ENCODE data around the gene DTD1. TPM values are rescaled to one million over a fixed set of nuclear protein-coding genes. Genes with fewer than 3 reads are reported as not detected.

DTD1 gene
- total RNA-seq, 2 experiments from 2014 or later: 18.7 to 22.4 TPM

DNA sequence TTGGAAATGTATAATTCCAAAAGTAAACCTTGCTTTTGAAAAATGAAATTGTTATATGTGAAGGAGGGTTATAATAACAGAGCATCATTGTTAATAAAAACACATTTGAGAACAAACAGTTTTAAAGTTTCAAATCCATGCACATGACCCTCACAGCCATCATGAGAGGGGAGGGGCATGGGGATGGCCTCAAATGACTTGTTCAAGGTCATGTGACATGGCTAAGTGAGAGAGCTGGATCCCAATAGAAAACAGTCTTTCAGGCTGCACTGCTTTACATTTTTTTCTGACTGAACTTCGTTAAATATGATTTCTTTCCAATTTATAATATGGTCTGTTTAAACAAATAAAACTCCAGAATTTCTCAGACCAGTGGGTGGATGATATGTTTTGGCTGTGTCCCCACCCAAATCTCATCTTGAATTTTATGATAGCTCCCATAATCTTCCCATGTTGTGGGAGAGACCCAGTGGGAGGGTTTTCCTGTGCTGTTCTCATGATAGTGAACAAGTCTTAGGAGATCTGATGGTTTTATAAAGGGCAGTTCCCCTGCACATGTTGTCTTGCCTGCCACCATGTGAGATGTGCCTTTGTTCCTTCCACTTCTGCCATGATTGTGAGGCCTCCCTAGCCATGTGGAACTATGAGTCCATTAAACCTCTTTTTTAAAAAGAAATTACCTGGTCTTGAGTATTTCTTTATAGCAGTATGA, 66.0 kb downstream of the DTD1 start:
- H3K9me3 Mint-ChIP-seq: no peaks in the 10 kb centered on the region
- ATAC-seq (ENCODE audit: low read depth) (no peak), DNase-seq (no peak)
- no peaks in the 10 kb centered on the region for H3K36me3 Mint-ChIP-seq
- H3K4me1 Mint-ChIP-seq: peaks cover 3% of the 10 kb centered on the region
- no peak overlapping the region for H3K4me3 Mint-ChIP-seq
- no peaks in the 10 kb centered on the region for H3K27me3 Mint-ChIP-seq
- H3K27ac Mint-ChIP-seq: no peak overlapping the region
- POLR2A ChIA-PET: no interaction called here

GRCh38 chr20:18654448-18654773, 66.6 kb downstream of the DTD1 start:
- Mint-ChIP-seq H3K36me3 (no peaks in the 10 kb centered on the region), H3K27me3 (no peaks in the 10 kb centered on the region), H3K4me3 (no peak overlapping the region), H3K27ac (no peak overlapping the region), H3K4me1 (peaks cover 3% of the 10 kb centered on the region), H3K9me3 (no peaks in the 10 kb centered on the region)
- ATAC-seq (ENCODE audit: low read depth) (no peak), DNase-seq (no peak)
- POLR2A ChIA-PET: no interaction called here

GRCh38 chr20:18657575-18657974, 69.7 kb downstream of the DTD1 start:
- Mint-ChIP-seq H3K27me3 (no peaks in the 10 kb centered on the region), H3K9me3 (no peaks in the 10 kb centered on the region), H3K4me3 (no peak overlapping the region), H3K36me3 (no peaks in the 10 kb centered on the region), H3K27ac (no peak overlapping the region), H3K4me1 (peaks cover 3% of the 10 kb centered on the region)
- no peak for DNase-seq
- ATAC-seq (ENCODE audit: low read depth): no peak
- POLR2A ChIA-PET: no interaction called here

DNA sequence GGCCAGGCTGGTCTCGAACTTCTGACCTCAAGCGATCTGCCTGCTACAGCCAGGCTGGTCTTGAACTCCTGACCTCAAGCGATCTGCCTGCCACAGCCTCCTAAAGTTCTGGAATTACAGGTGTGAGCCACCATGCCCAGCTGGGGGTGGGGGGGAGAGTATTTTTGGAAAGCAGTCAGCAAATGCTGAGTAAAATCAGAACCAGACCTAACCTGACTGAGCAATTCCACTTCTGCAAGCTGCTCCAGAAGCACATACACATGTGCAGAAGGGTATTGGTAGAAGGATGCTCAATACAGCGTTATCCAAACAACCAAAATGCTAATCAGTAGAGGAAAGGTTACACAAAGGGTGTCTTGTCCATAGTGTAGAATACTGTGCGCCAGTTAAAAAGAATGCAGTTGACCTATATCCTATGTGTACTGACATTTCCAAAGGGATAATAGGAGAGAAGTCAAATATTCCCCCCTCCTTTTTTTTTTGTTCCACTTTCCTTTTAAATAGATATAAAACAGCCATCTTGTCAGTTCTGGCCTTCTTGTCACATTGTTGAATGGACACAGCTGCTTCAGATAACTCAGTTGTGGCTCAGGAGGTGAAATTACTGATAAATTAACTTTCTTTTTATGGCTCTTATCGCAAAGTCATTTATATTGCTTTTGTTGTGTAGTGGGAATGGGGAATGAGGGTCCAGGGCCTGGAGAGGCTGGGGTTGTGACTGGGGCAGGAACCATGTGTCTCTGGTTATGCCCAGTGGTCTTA, 74.6 kb downstream of the DTD1 start:
- Mint-ChIP-seq H3K4me1 (peaks cover 3% of the 10 kb centered on the region), H3K27me3 (no peaks in the 10 kb centered on the region), H3K9me3 (no peaks in the 10 kb centered on the region), H3K27ac (no peak overlapping the region), H3K4me3 (no peak overlapping the region), H3K36me3 (no peaks in the 10 kb centered on the region)
- POLR2A ChIA-PET: no interaction called here
- DNase-seq (no peak), ATAC-seq (ENCODE audit: low read depth) (no peak)

- Mint-ChIP-seq H3K27ac (no peak overlapping the region), H3K9me3 (no peaks in the 10 kb centered on the region), H3K27me3 (no peaks in the 10 kb centered on the region), H3K4me1 (peaks cover 3% of the 10 kb centered on the region), H3K36me3 (no peaks in the 10 kb centered on the region), H3K4me3 (no peak overlapping the region)
- no peak for DNase-seq
- POLR2A ChIA-PET: no interaction called here
- ATAC-seq (ENCODE audit: low read depth): no peak
These were observed 76.1 kb downstream of the DTD1 start for GRCh38 chr20:18663932-18664331.

DNA sequence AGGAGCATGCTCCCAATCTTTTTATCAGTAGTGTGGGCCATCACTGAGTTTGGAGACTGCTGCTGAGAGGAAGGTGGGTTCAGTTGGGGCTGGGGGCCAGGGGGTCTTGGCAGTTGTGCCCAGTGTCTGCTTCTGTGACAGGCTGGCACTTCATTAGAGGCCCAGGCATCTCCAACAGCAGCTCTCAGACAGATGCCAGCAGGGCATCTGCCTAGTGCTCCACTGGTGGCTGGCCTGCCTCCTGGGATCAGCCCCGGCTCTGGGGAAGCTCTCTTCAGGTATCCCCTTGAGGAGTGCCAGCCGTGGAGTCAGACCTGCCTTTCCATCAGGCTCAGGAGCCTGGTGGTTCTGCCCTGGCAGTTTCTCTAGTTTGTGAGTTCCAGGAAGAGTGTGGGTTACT, 77.3 kb downstream of the DTD1 start:
- ATAC-seq (ENCODE audit: low read depth): no peak
- DNase-seq: no peak
- Mint-ChIP-seq H3K4me3 (no peak overlapping the region), H3K27ac (no peak overlapping the region), H3K27me3 (no peaks in the 10 kb centered on the region), H3K4me1 (peaks cover 3% of the 10 kb centered on the region), H3K36me3 (no peaks in the 10 kb centered on the region), H3K9me3 (no peaks in the 10 kb centered on the region)
- POLR2A ChIA-PET: no interaction called here

DNA sequence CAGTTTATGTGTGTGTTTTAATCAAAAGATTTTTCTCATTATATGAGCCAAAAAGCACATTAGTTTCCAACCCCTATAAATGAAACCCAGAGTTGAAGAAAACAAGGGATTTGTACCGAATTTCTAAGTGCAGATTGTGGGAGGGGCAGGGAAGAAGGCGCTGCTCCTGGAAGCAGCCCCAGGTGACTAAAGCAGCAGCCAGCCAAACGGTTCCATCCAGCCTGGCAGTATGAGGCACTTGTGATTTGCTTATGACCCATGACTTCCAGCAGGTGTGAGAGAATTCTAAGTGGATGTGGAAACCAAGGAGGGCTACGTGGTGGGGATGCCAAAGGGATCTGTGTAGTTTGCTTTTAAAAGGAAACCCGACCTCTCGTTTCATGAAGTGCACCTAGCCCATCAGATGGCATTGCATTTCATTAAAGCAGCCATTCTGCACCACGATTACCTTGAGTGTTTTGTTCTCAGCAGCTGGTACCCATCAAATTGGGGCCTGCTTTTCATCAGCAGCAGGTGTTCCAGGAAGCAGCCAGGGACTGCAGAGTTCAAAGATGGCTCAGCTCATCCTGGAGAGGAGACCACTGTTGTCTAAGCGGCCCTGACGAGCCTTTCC, 79.1 kb downstream of the DTD1 start:
- H3K36me3 Mint-ChIP-seq: no peaks in the 10 kb centered on the region
- H3K4me1 Mint-ChIP-seq: no peaks in the 10 kb centered on the region
- no peaks in the 10 kb centered on the region for H3K27me3 Mint-ChIP-seq
- H3K9me3 Mint-ChIP-seq: no peaks in the 10 kb centered on the region
- POLR2A ChIA-PET: interaction anchor here (0.6 kb wide), 1 partner anchor 101 kb away, joined by 3 read pairs; no protein-coding TSS in a partner anchor
- ATAC-seq (ENCODE audit: low read depth) (no peak), DNase-seq (no peak)
- no peak overlapping the region for H3K4me3 Mint-ChIP-seq
- no peak overlapping the region for H3K27ac Mint-ChIP-seq

GRCh38 chr20:18669241-18670019, 81.6 kb downstream of the DTD1 start:
- no peaks in the 10 kb centered on the region for H3K4me1 Mint-ChIP-seq
- no peaks in the 10 kb centered on the region for H3K36me3 Mint-ChIP-seq
- H3K4me3 Mint-ChIP-seq: no peak overlapping the region
- no peaks in the 10 kb centered on the region for H3K9me3 Mint-ChIP-seq
- H3K27ac Mint-ChIP-seq: no peak overlapping the region
- POLR2A ChIA-PET: no interaction called here
- ATAC-seq (ENCODE audit: low read depth) (no peak), DNase-seq (no peak)
- H3K27me3 Mint-ChIP-seq: no peaks in the 10 kb centered on the region

- no peaks in the 10 kb centered on the region for H3K4me1 Mint-ChIP-seq
- POLR2A ChIA-PET: no interaction called here
These were observed 83.4 kb downstream of the DTD1 start for GRCh38 chr20:18671203-18671710.

GRCh38 chr20:18672834-18673233, 85.0 kb downstream of the DTD1 start:
- ATAC-seq (ENCODE audit: low read depth) (no peak), DNase-seq (no peak)
- Mint-ChIP-seq H3K27me3 (no peaks in the 10 kb centered on the region), H3K4me1 (no peaks in the 10 kb centered on the region), H3K36me3 (no peaks in the 10 kb centered on the region), H3K4me3 (no peak overlapping the region), H3K9me3 (no peaks in the 10 kb centered on the region), H3K27ac (no peak overlapping the region)
- POLR2A ChIA-PET: no interaction called here

More at GRCh38 chr20:18671203-18671710, 83.4 kb downstream of the DTD1 start:
- ATAC-seq (ENCODE audit: low read depth) (no peak), DNase-seq (no peak)
- no peaks in the 10 kb centered on the region for H3K27me3 Mint-ChIP-seq
- H3K36me3 Mint-ChIP-seq: no peaks in the 10 kb centered on the region
- no peaks in the 10 kb centered on the region for H3K9me3 Mint-ChIP-seq
- H3K4me3 Mint-ChIP-seq: no peak overlapping the region
- no peak overlapping the region for H3K27ac Mint-ChIP-seq

- H3K27me3 Mint-ChIP-seq: no peaks in the 10 kb centered on the region
- H3K9me3 Mint-ChIP-seq: no peaks in the 10 kb centered on the region
- peaks cover 1% of the 10 kb centered on the region for H3K36me3 Mint-ChIP-seq
- H3K27ac Mint-ChIP-seq: no peak overlapping the region
- no peak overlapping the region for H3K4me3 Mint-ChIP-seq
- no peak for ATAC-seq (ENCODE audit: low read depth)
- POLR2A ChIA-PET: interaction anchor here (0.7 kb wide), 1 partner anchor 454 kb away, joined by 3 read pairs; no protein-coding TSS in a partner anchor
- no peak for DNase-seq
- no peaks in the 10 kb centered on the region for H3K4me1 Mint-ChIP-seq
These were observed 88.5 kb downstream of the DTD1 start for GRCh38 chr20:18676396-18676795.

GRCh38 chr20:18677126-18677525, 89.3 kb downstream of the DTD1 start:
- Mint-ChIP-seq H3K27ac (no peak overlapping the region), H3K36me3 (peaks cover 1% of the 10 kb centered on the region), H3K4me1 (no peaks in the 10 kb centered on the region), H3K9me3 (no peaks in the 10 kb centered on the region), H3K4me3 (no peak overlapping the region), H3K27me3 (no peaks in the 10 kb centered on the region)
- POLR2A ChIA-PET: interaction anchor here (0.6 kb wide), 1 partner anchor 116 kb away, joined by 3 read pairs; no protein-coding TSS in a partner anchor
- no peak for DNase-seq
- ATAC-seq (ENCODE audit: low read depth): no peak
